Spinal cord (tissue), 10 donors: Measurements from ENCODE around the gene C4BPA. TPM values are rescaled to one million over a fixed set of nuclear protein-coding genes. Genes with fewer than 3 reads are reported as not detected.

Source experiments
- DNase-seq, 6 donors: peaks; one replicate each; pipeline versions ENCODE4 v3.0.0 to v3.0.0-alpha.2; 2013 to 2015; ENCODE audit warnings: low spot score in 6 of 6, low read depth in 4 of 6
- H3K27ac ChIP-seq: one replicate; pipeline ENCODE4 v1.5.1; 2013; ENCODE audit warnings: low read depth, low read length, control low read depth
- H3K27me3 ChIP-seq: one replicate; pipeline ENCODE4 v1.6.1; 2013; ENCODE audit warnings: low read length; ENCODE audit not compliant: control insufficient read depth, insufficient read depth
- H3K36me3 ChIP-seq: one replicate; pipeline ENCODE4 v1.6.1; 2013; ENCODE audit warnings: low read length; ENCODE audit not compliant: control insufficient read depth, insufficient read depth
- H3K4me1 ChIP-seq: one replicate; pipeline ENCODE4 v1.6.1; 2013; ENCODE audit warnings: low read length; ENCODE audit not compliant: control insufficient read depth, insufficient read depth
- H3K4me3 ChIP-seq: one replicate; pipeline ENCODE4 v1.5.1; 2013; ENCODE audit warnings: low read depth, low read length, control low read depth
- H3K9me3 ChIP-seq: one replicate; pipeline ENCODE4 v1.6.1; 2013; ENCODE audit warnings: low read length; ENCODE audit not compliant: control insufficient read depth, insufficient read depth
- WGBS: methylation state at CpG from one replicate; pipeline ENCODE4 v1.1.5; 2013; ENCODE audit warnings: missing lambda C conversion rate; ENCODE audit not compliant: insufficient coverage; 5-methylcytosine and 5-hydroxymethylcytosine counted together
- polyA plus RNA-seq, 2 donors: library from polyadenylated mRNA; unstranded; fragments of 120-200 nt; gene quantifications; one replicate each; pipeline ENCODE4 v1.2.1, GENCODE V29; 2013; ENCODE audit not compliant: insufficient read length in 2 of 2
- total RNA-seq, 2 donors: library from RNA; depleted of rRNA in 1 of 2; stranded (reverse); fragments of 120-200 nt in 1 of 2; fragments of >200 nt in 1 of 2; gene quantifications; one replicate each; pipeline versions ENCODE4 v1.2.3 to v1.2.4, GENCODE V29; 2013 to 2014
- donor health status: healthy.

C4BPA gene
- total and polyA plus RNA-seq, 4 donors = 0.11 to 0.50 (median 0.20) TPM; not detected in 1

GRCh38 chr1:207172321-207172720 is 68.3 kb downstream of the C4BPA start:
- H3K27ac ChIP-seq = no peak overlapping the region
- no peak for DNase-seq
- H3K9me3 ChIP-seq = no peaks in the 10 kb centered on the region
- H3K4me1 ChIP-seq = no peaks in the 10 kb centered on the region
- peaks cover 2% of the 10 kb centered on the region for H3K27me3 ChIP-seq
- H3K36me3 ChIP-seq = no peaks in the 10 kb centered on the region
- no peak overlapping the region for H3K4me3 ChIP-seq
- WGBS = no CpG with 5 or more reads among the region's 2 CpGs

GRCh38 chr1:207172885-207173284 is 68.9 kb downstream of the C4BPA start:
- H3K4me3 ChIP-seq = no peak overlapping the region
- H3K9me3 ChIP-seq = no peaks in the 10 kb centered on the region
- H3K27me3 ChIP-seq = peaks cover 2% of the 10 kb centered on the region
- no peak for DNase-seq
- no peaks in the 10 kb centered on the region for H3K36me3 ChIP-seq
- 100% methylated on average over 1 of the region's 4 CpGs for WGBS
- no peaks in the 10 kb centered on the region for H3K4me1 ChIP-seq
- H3K27ac ChIP-seq = no peak overlapping the region

GRCh38 chr1:207173396-207173795 is 69.4 kb downstream of the C4BPA start:
- peaks cover 2% of the 10 kb centered on the region for H3K27me3 ChIP-seq
- no peak for DNase-seq
- no peaks in the 10 kb centered on the region for H3K4me1 ChIP-seq
- WGBS = no CpG with 5 or more reads among the region's 4 CpGs
- H3K9me3 ChIP-seq = no peaks in the 10 kb centered on the region
- no peak overlapping the region for H3K27ac ChIP-seq
- H3K36me3 ChIP-seq = no peaks in the 10 kb centered on the region
- H3K4me3 ChIP-seq = no peak overlapping the region

GRCh38 chr1:207174913-207175312 is 70.9 kb downstream of the C4BPA start:
- DNase-seq = no peak
- Histone ChIP-seq H3K9me3 (no peaks in the 10 kb centered on the region), H3K27me3 (peaks cover 2% of the 10 kb centered on the region), H3K4me1 (no peaks in the 10 kb centered on the region), H3K36me3 (no peaks in the 10 kb centered on the region), H3K4me3 (no peak overlapping the region), H3K27ac (no peak overlapping the region)
- WGBS = 83% methylated on average over 2 of the region's 4 CpGs

GRCh38 chr1:207179036-207179435 is 75.0 kb downstream of the C4BPA start:
- Histone ChIP-seq H3K27ac (no peak overlapping the region), H3K27me3 (peaks cover 2% of the 10 kb centered on the region), H3K36me3 (no peaks in the 10 kb centered on the region), H3K4me1 (no peaks in the 10 kb centered on the region), H3K9me3 (no peaks in the 10 kb centered on the region), H3K4me3 (no peak overlapping the region)
- DNase-seq = no peak
- no CpG with 5 or more reads among the region's 2 CpGs for WGBS

GRCh38 chr1:207181847-207182246 is 77.8 kb downstream of the C4BPA start:
- no peaks in the 10 kb centered on the region for H3K36me3 ChIP-seq
- H3K27me3 ChIP-seq = no peaks in the 10 kb centered on the region
- H3K9me3 ChIP-seq = no peaks in the 10 kb centered on the region
- H3K27ac ChIP-seq = no peak overlapping the region
- H3K4me1 ChIP-seq = no peaks in the 10 kb centered on the region
- no peak overlapping the region for H3K4me3 ChIP-seq
- no peak for DNase-seq

- Histone ChIP-seq H3K27me3 (no peaks in the 10 kb centered on the region), H3K4me1 (no peaks in the 10 kb centered on the region), H3K27ac (no peak overlapping the region), H3K36me3 (no peaks in the 10 kb centered on the region), H3K4me3 (no peak overlapping the region), H3K9me3 (no peaks in the 10 kb centered on the region)
- WGBS = no CpG with 5 or more reads among the region's 1 CpG
- no peak for DNase-seq
These were observed 82.5 kb downstream of the C4BPA start for GRCh38 chr1:207186503-207186902.

GRCh38 chr1:207188901-207189300 is 84.9 kb downstream of the C4BPA start:
- Histone ChIP-seq H3K9me3 (no peaks in the 10 kb centered on the region), H3K4me3 (no peak overlapping the region), H3K27ac (no peak overlapping the region)

GRCh38 chr1:207191061-207191460 is 87.0 kb downstream of the C4BPA start:
- no peaks in the 10 kb centered on the region for H3K27me3 ChIP-seq
- H3K9me3 ChIP-seq = no peaks in the 10 kb centered on the region
- no peaks in the 10 kb centered on the region for H3K36me3 ChIP-seq
- H3K27ac ChIP-seq = no peak overlapping the region
- H3K4me3 ChIP-seq = no peak overlapping the region
- no peaks in the 10 kb centered on the region for H3K4me1 ChIP-seq
- DNase-seq = no peak

More at GRCh38 chr1:207188901-207189300, 84.9 kb downstream of the C4BPA start:
- DNase-seq = no peak
- Histone ChIP-seq H3K4me1 (no peaks in the 10 kb centered on the region), H3K36me3 (no peaks in the 10 kb centered on the region), H3K27me3 (no peaks in the 10 kb centered on the region)
- no CpG with 5 or more reads among the region's 1 CpG for WGBS

- Histone ChIP-seq H3K27me3 (no peaks in the 10 kb centered on the region), H3K4me3 (no peak overlapping the region), H3K4me1 (no peaks in the 10 kb centered on the region), H3K36me3 (no peaks in the 10 kb centered on the region), H3K27ac (no peak overlapping the region), H3K9me3 (no peaks in the 10 kb centered on the region)
- WGBS = 83% methylated on average over 1 of the region's 3 CpGs
- no peak for DNase-seq
These were observed 87.7 kb downstream of the C4BPA start for GRCh38 chr1:207191776-207192175.
